A549 (cell line): ENCODE data around the gene SIRT2.

Experiments used
- CTCF ChIP-seq: fragments of >200 bp; sonication (Bioruptor Twin); formaldehyde crosslinking; IDR thresholded peaks from 3 replicates; pipeline ENCODE4 v1.5.1; 2016
- MAFK ChIP-seq: fragments of 450-650 bp; IDR thresholded peaks from 2 replicates; pipeline ENCODE4 v1.6.1; 2014; ENCODE audit not compliant: partially characterized antibody
- MAZ ChIP-seq: fragments of 150-350 bp; IDR thresholded peaks from 2 replicates; pipeline ENCODE4 v1.6.1; 2014; ENCODE audit warnings: antibody characterized with exemption, low read depth, low read length, borderline replicate concordance
- RAD21 ChIP-seq, 2 experiments: fragments of >200 bp in 1 of 2; sonication (Bioruptor Twin) in 1 of 2; formaldehyde crosslinking in 1 of 2; IDR thresholded peaks in 1 of 2; conservative IDR thresholded peaks in 1 of 2; 2 replicates in 1 of 2; 3 replicates in 1 of 2; pipeline ENCODE4 v1.6.1; 2012 to 2018; ENCODE audit warnings: inconsistent platforms in 1 of 2
- SMC3 ChIP-seq: fragments of >200 bp; sonication (Bioruptor Twin); formaldehyde crosslinking; IDR thresholded peaks from 3 replicates; pipeline ENCODE4 v1.6.1; 2018; ENCODE audit warnings: inconsistent platforms
- USF2 ChIP-seq: fragments of 450-650 bp; IDR thresholded peaks from 2 replicates; pipeline ENCODE4 v1.6.1; 2014; ENCODE audit warnings: antibody characterized with exemption

- TF ChIP-seq MAZ = no peak
- no peak for TF ChIP-seq CTCF
- no peak for TF ChIP-seq RAD21 (conservative IDR thresholded peaks at IDR 0.05 in 1 of 2, IDR thresholded peaks at IDR 0.05 in 1 of 2)
- no peak for TF ChIP-seq SMC3
- TF ChIP-seq USF2 = no peak
- TF ChIP-seq MAFK = no peak
Observed at GRCh38 chr19:38856813-38857212, 42.6 kb downstream of the SIRT2 start.
